ENCODE data around the gene PRKAA2.

DNA sequence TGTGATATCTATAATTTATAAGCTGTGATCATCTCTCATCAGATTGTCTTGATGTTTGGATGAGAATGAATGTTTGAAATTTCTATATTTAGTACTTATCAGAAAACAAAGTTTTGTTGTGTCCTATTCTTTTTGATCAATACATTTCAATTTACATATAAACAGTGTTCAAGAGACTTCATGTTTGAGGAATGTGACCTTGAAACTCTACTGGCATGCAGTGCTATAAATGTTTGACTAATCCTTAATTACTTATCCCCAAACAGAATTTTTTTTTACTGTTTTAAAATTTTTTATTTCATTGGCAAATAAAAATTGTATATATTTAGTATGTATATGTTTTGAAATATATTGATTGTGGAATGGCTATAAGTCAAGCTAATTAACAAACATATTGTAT lies 1.5 kb upstream of the PRKAA2 start:
- TF ChIP-seq, protein P1, sequence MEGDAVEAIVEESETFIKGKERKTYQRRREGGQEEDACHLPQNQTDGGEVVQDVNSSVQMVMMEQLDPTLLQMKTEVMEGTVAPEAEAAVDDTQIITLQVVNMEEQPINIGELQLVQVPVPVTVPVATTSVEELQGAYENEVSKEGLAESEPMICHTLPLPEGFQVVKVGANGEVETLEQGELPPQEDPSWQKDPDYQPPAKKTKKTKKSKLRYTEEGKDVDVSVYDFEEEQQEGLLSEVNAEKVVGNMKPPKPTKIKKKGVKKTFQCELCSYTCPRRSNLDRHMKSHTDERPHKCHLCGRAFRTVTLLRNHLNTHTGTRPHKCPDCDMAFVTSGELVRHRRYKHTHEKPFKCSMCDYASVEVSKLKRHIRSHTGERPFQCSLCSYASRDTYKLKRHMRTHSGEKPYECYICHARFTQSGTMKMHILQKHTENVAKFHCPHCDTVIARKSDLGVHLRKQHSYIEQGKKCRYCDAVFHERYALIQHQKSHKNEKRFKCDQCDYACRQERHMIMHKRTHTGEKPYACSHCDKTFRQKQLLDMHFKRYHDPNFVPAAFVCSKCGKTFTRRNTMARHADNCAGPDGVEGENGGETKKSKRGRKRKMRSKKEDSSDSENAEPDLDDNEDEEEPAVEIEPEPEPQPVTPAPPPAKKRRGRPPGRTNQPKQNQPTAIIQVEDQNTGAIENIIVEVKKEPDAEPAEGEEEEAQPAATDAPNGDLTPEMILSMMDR (IDR thresholded peaks at IDR 0.05) = no peak
- TF ChIP-seq POLR2A (IDR thresholded peaks at IDR 0.05) (no peak), POLR2AphosphoS5 (IDR thresholded peaks at IDR 0.05) (no peak)
